Activated CD8-positive, alpha-beta memory T cell treated with anti-CD3 and anti-CD28 coated beads for 48 hours (primary cell): Measurements from ENCODE around the gene UBE2S.
A peak's percentile ranks its signal among the peaks of the same experiment; 100 is the strongest.

ENCODE experiments used
- DNase-seq, 3 experiments: peaks; one replicate each; pipeline ENCODE4 v3.0.0-alpha.2; 2020; ENCODE audit warnings: low read depth in 2 of 3, low spot score in 2 of 3

UBE2S gene

DNA sequence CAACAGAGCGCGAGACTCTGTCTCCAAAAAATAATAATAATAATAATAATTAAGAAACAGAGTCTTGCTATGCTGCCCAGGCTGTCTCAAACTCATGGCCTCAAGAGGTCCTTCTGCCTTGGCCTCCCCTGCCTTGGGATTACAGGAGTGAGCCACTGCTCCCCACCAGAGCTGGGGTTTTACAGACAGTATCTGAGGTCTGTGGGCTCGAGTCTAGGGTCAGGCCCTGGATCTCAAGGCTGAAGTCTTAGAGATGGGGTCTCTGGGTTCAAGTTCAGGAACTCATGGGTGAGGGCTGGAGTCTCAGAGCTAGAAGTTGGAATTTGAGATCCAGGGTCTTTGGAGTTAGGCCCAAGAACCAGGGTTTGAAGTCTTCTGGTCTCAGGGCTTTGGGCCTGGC lies 40.8 kb downstream of the UBE2S start:
- no peak for DNase-seq

- DNase-seq, result no peak
Measured at GRCh38 chr19:55365964-55366363, 41.6 kb downstream of the UBE2S start.

GRCh38 chr19:55365245-55365644 lies 42.3 kb downstream of the UBE2S start:
- DNase-seq, result no peak

DNA sequence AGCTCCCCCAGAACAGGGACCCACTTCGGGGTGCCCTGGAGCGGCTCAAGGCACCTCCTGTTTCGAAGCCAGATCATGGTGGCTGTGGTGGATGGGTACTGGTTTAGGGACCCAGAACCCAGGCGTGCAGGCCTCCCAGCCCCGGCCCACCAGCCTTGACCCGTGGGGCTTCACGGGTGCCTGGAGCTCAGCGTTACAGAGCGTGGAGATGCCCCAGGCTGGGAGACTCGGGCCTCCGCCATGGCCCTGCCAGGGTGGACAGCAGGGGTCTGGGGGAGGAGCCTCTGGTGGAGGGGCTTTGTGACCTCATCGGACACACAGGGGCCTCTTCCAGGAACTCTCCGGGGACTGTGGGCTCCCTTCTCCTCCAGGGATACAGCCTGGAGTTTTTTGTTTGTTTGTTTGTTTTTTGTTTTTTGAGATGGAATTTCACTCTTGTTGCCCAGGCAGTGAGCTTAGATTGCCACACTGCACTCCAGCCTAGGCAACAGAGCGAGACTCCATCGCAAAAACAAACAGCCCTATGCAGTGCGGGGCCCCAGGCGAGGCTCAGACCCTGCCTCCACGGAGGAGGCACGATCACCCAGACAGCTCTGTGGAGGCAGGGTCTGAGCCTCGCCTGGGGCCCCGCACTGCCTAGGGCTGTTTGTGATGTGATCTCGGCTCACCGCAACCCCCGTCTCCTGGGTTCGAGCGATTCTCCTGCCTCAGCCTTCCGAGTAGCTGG lies 44.4 kb downstream of the UBE2S start, which contains the start of gene GARIN5B:
TSS of gene GARIN5B (minus strand) at position 271 of the 727 bp plus-strand sequence. CDS start at position 77, 194 bp downstream.
- DNase-seq, result no peak

DNA sequence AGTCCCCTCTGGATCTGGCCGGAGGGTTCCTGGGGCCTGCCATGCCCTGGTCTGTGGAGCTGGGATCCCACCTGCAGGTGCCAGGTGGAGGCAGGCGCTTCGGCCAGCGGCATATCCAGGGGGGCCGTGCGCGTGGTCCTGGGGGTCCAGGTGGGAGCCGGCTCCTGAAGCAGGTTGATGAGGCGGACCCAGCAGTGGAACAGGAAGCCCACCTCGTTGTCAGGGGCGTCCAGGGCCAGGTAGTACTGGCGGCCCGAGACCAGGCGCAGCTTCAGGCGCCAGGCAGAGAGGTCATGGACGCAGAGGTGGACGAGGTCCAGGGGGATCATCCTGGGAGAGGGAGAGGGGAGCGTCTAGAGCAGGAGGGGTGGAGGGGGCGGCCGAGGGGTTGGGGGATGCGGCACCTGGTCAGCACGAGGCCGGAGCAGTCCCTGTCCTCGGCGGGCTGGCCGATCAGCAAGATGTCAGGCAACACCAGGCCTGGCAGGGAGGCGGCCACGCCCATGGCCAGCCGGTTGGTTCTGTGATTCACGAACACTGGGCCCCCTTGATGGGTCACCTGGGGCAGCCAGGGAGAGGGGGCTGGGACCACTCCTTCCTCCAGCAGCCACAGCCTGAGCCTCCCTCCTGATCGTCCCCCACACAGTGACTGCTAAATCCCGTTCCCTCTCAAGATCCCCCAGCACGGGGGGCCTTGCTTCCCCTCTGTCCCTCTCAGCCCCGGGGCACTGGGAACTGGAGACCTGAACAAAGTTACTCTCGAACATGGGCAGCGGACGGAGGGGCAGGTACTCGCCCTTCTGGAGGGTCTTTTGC lies 45.2 kb downstream of the UBE2S start:
- DNase-seq, result no peak

DNA sequence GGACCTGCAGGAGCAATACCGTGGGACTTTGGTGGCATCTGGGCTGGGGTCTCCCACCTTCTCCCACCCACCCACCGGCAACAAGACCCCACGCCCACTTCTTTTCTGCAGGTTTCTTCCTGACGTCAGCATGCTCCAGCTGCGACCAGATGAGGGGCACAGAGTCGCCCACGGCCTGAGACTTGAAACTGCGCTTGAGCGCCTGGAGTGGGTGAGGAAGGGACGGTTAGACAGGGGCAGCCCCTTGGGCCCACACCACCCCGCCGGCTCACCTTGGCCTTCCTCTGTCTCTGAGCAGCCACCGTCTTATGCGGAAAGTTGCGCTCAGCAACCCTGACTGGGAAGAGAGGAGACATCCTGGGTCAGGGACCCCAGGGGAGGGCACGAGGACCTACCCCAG lies 46.7 kb downstream of the UBE2S start:
- DNase-seq, result no peak

DNA sequence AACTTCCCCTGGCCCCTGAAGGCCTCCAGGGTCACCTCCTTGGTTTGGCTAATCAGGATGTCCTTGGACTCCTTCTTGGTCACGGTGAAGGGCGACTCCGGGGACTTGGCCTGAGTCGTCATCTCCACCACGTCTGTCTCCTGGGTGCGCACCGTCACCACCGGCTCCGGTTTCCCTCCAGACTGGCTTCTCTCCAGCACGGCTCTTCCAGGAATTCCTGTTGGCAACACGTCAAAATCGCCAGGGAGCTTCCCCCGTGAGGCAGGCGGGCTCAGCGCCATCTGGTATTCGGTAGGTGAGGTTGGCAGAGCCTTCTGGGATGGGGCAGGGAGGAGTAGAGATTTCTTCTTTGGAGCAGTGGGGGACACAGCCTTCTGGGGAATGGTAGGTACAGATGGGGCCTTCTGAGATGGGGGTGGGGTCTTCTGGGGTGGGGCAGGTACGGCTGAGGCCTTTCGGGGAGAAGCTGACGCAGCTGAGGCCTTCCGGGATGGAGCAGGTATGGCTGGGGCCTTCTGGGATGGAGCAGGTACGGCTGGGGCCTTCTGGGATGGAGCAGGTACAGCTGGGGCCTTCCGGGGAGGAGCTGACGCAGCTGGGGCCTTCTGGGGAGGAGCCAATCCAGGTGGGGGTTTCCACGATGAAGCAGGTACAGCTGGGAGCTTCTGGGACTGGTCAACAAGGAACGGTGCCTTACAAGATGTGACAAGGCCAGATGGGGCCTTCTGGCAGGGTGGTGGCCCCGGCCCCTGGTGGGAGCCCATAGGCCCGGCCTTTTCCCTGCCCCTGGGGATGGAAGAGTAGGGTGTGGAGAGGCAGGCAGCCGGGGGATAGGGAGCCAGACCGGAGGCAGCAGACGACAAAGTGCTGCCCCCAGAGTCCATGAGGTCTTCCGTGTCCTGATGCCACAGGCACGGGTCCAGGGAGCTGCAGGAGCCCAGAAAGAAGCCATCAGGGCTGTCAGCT lies 48.4 kb downstream of the UBE2S start:
- no peak for DNase-seq

DNA sequence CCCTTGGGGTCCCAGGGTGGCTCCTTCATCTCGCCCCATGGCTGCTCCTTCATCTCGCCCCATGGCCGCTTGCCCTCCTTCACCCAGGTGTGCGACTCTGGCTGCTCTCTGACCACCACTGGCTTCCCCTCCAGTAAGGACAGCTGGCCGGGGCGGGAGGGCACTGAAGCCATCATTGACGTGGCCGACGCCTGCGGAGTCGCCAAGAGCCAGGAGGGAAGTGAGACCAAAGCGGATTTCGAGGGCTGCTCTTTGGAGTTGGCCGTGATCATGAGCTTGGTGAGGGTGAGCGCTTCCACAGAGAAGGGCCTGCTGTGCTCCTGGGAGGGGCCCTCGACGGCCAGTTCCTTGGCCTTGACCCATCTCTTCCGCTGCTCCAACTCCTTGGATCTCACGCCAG lies 49.1 kb downstream of the UBE2S start:
- no peak for DNase-seq

DNA sequence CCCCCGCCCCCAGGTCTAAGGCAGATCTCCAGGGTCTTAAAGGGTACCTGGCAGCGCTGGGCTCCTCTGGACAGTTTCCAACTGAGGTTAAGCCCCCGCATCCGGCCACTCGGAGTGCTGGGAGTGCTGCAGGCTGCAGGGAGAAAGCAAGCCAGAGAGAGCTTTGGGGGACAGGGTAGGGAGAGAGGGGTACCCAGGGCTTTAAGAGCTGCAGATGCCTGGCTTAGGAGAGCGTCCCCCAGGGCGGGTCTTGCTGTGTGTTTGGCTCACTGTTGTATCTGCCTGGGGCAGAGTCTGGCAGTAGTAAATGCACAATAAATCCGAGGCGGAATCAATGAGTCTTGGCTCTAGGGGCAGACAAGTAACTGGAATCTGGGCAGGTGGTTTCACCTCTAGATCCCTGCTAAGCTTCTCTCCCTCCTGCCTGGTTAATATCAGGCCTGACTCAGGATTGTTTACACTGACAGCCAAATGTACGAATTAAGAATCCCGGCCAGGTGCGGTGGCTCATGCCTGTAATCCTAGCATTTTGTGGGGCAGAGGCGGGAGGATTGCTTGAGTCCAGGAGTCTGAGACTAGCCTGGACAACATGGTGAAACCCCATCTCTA lies 52.3 kb downstream of the UBE2S start:
- no peak for DNase-seq

GRCh38 chr19:55354698-55355212 lies 52.8 kb downstream of the UBE2S start, which contains the start of gene COX6B2:
COX6B2 (minus strand) TSS chr19:55354719; CDS start chr19:55354521, 198 bp downstream.
- DNase-seq, result no peak

DNA sequence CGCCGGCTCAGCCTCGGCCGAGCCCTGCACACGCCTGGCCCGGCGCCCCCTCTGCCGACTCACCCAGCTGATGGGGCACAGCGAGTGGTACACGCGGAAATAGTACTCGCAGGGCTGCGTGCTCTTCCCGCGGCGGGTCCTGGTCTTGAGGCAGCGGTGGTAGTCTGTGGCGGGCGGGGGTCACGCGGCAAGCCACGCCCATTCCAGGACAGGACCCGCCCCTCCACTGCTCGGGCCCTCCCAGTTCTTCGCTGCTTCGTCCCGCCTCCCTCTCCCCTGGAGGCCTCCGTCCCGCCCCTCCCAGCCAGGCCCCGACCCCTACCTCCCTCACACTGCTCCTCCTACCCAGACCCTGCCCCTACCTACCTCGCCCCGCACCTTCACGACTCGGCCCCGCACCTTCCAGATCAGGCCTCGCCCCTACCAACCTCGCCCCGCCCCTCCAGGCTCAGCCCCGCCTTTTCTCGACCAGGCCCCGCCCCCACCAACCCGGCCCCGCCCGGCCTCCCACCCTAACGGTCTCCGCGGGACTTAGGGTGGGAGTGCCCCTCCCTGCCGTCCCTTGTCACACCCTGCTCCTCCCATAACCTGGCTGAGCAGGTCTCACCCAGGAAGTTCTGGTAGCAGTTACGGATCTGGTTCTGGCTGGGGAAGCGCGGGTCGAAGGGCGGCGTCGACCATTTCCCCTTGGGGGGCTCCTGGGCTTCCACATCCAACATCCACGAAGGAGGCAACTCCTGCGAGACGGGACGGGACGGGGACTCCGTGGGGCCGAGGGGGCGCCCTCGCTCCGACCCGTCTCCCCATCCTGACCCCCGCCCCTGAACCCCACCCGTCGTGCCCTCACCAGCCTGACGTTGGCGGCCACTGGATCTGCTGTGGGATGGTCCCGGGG lies 53.5 kb downstream of the UBE2S start:
- DNase-seq, result peak in 1 of 3 experiments; percentile 38

- no peak for DNase-seq
Measured at GRCh38 chr19:55353356-55353802, 54.2 kb downstream of the UBE2S start.

- DNase-seq, result no peak
Measured at GRCh38 chr19:55352549-55353145, 54.9 kb downstream of the UBE2S start.

DNA sequence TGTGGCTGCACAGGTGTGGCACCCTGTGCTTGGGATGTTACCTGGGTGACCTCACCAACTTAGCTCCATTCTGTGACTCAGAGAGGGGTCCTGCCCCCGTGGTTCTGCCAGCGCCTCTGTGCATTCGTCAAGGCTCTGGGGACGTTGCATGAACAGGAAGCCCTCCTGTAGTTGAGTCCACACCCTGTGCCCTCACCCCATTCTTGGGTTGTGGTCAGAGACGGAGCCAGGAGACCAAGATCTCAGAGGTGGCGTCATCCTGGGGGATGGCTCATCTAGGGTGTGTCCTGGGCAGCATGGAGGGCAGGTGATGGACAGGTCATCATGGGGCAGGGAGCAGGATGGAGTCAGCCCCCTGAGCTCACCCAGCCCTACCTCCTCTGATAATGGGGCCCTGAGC lies 55.5 kb downstream of the UBE2S start:
- no peak for DNase-seq

GRCh38 chr19:55350620-55351315 lies 56.8 kb downstream of the UBE2S start:
- no peak for DNase-seq
